NCI-H2171 (cell line): Measurements from ENCODE around the gene CDON.

Source experiments
- DNase-seq: peaks from one replicate; lab custom pipeline; 2025; lab: John Stamatoyannopoulos, UW

Gene CDON

DNA sequence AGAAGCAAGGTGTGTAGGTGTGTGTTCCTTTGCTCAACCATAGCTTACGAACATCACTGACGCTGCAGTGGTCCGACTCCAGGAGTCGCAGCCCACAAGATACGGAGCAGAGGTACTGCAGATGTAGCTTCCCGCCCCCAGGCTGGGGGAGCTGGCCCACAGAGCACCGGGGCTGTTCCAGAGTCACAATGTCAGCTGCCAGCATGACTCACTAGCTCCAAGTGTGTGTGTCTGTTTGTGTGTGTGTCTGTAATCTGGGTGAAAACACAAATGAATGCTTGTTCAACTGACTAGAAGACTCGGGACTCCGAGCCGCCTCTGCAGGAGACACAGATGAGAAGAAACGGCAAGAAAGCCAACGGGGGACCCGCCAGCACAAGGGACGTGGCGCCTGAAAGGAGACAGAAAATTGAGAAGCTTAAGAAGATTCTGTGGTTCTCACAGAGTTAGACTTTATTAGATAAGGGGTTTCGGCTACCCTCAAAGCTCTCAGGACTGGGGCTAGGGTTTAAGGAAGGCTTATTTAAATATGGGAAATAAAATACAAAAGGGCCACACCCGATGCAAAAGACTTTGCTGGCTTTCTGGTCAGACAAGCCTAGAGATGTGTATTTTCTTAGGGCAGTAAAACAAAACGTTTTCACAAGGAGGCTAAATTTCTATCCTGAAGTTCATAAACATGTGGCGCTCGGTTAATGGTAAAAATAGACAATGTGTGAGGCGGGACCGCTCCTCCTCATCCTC is 106.1 kb downstream of the CDON start:
- no peak for DNase-seq

DNA sequence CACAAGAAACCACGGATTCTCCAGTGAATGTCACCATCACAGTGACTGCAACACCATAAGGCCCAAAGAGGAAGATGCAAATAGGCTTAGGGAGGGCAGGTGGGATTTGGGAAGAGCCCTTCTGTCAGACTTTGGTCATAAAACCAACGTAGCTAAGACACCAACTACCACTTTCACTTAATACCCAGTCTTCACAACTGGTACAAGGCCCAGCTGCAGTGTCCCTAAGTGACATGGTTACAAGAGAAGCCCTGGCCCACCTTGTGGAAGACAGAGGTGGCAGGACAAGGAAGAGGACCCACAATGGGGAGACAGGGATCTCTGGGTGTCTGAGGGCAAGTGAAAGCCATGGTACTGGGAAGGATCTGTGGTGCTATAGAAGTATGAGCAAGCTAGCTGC is 106.8 kb downstream of the CDON start:
- DNase-seq: no peak

DNA sequence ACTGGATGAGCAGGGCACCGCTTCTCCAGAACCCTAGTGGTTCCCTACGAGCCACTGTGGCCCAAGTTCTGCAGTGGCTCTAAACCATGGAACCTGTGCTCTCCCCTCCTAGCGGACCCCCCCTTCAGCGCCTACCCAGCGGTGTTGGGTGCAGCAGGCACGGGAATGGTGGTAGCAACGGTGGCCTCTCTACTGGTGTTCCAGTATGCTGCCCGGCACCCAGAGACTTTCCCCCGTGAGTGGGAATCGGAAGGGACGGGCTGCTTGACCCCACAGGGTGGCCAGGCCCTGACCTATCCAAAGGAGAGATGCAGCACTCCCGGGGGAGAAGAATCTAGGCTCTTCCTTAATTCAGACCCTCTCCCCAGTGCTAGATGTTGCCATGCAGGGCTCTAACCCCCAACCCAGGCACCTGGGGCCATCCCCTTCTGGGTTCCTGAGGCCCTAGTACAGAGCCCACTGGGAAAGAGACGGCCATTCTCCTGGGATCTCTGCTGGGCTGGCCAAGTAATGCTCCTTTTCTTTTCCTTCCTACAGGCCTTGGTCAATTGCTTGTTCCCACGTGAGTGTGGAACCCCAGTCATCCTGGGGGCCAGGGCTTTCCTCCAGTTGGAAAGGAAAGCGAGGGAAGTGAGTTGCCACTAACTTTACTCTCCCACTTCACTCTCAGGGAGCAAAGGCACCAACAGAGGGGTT is 107.6 kb downstream of the CDON start:
- DNase-seq: no peak

GRCh38 chr11:125954123-125954944 is 108.3 kb downstream of the CDON start:
- DNase-seq: no peak

DNA sequence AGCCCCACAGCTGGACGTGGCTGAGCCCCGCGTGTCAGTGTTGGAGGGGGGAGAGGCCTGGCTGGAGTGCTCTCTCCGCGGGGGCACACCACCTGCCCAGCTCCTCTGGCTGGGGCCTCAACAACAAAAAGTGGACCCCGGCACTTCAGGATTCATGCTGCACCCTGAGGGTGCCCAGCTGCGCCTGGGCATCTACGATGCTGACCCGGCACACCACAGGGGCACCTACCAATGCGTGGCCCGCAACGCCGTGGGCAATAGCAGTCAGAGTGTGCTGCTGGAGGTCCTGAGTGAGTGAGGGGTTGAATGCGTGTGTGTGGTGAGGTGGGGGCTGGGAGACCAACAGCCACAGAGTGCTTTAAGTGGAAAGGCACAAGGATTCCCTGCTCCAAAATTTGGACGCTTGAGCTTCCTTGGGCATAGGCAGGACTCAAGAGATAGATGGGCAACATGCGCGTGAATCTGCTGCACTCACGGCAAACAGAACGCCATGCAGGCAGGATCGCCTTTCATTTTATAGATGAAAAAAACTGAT is 109.2 kb downstream of the CDON start:
- no peak for DNase-seq

- no peak for DNase-seq
Measured at GRCh38 chr11:125952973-125953372, 109.7 kb downstream of the CDON start.

DNA sequence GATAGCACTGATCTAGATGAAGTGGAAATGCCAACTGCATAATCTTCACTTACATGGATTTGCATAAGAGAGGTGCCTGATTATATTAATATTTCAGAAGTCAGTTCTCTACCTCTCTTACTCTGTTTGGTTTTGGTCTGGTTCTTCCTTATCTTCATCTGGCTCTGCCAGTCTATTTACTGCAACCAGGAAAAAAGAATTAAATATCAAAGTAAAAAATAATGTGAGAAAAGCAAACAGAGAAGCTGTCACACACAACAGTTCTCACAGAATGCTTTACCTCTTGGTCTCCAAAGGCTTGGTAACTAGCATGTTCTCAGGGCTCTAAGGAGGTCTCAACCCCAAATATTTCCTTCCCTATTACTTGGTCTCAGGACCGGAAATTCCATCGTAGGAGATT is 110.1 kb downstream of the CDON start:
- no peak for DNase-seq

DNA sequence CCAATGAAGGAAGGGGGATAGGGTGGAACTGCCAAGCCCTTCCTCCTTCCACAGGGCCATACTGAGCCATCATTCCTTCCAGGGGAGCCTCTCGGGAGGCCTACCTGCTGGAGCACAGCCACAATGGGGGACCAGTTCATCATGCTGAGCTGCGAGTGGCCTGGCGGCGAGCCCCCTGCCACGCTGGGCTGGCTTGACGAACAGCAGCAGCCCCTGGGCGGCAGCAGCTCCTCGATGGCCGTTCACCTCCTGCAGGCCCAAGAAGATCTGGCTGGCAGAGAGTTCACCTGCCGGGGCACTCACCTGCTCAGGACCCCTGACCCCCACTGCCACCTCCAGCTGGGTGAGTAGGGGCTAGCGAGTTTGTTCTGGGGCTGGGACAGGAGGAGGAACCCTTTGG is 110.9 kb downstream of the CDON start:
- no peak for DNase-seq

DNA sequence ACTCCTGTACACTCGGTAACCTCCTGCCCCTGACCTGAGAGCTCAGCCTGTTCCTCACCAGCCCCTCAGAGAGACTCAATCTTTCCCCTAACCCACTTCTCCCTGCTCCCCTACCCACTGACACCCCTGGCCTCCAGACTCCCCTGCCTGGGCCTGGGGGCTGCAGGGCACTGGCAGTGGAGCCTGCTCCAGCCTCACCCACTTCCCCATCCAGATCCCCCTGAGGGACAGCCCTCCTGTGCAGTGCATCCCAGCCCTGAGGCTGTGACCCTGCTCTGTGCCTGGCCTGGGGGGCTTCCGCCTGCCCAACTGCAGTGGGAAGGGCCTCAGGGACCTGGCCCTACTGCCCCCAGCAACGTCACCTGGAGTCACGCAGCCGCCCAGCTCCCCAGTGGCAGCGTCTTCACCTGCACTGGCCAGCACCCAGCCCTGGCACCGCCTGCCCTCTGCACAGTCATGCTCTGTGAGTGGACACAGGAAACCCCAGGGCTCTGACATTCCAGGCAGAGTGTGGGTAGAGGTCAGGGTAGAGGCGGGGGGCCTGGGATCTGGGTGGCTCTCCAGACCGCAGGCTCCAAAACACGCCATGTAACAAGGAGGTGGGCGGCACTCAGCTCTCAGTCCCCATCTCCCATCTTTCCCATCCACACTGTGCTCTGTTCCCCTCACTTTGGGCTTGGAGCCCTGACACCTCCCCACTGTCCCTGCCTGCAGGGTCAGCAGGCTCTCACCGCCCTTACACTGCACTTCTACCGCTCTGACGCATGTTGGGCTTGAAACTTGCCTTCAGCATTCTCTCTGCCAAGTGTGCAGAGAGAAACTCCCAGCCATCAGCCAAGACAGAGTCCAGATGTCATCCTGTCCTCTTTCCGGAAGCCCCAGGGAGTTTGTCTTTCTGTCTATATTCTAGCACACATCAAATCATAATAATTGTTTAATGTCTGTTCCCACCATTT is 111.7 kb downstream of the CDON start:
- no peak for DNase-seq

- DNase-seq: no peak
Measured at GRCh38 chr11:125950178-125950490, 112.5 kb downstream of the CDON start.

DNA sequence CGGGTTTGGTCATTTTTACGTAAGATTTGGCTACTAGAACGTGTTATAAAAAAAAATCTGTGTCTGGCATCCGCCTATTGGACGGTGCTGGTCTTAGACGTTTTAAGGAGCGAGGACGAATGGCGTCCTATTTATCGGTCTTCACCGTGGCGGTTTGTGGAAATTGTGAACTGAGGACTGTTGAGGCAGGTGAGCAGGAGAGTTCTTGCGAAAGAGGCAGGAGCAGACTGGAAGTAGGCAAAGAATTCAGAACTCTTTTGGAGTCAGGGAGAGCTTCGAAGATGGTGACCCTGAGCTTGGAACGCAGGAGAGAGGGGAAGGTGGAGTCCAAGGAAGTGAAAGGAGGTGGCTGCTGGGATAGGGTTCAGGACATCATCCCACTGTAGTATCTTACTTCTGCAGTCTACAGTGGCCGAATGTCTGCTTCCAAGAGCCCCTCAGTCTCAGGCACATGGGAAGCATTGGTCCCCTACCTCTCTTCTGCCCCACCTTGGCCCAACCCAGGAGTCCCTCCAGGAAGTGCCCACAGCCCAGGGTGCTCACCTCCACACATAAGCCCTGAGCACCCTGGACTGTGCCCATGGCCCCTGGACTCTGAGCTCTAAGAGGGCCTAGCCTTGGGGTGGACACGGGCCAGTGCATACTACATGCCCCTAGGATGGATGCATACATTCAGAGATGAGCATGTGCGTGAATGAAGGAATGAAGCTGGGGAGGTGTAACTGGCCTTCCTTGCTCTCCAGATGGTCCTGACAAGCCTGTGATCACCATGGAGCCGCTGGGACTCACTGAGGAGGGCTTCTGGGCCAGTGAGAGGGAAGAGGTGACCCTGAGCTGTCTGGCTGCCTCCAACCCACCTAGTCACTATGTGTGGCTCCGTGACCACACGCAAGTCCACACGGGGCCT is 113.1 kb downstream of the CDON start:
- DNase-seq: no peak

DNA sequence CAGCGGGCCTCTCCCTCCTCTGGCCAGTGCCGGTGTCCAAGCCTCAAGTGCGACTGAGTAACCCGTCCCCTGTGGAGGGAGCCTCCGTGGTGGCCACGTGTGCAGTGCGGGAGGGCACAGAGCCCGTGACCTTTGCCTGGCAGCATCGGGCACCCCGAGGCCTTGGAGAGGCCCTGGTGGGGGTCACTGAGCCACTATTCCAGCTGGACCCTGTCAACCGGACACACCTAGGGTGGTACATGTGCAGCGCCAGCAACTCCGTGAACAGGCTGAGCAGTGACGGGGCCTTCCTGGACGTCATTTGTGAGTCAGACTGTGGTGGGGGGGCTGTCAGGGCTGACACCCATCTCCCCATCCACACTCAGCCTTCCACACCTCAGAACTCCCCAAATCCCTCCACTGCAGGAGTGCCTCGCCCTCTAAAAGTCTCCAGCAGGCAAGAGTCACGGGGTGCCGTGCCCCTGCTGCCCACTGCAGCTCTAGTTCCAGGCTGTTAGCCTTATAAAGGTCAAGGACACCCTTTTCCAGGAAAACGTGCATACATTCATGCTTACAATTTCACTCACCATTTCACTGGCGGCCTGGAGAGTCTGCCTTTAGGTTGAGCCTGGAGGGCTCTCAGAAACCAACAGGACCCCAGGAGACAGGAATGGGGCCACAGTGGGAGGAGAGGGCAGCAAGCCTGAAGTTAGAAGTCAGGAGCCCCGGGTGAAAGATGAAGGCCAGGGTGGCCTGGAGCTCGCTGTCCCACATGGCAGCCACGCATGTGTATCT is 114.2 kb downstream of the CDON start:
- DNase-seq: no peak

- no peak for DNase-seq
Measured at GRCh38 chr11:125947419-125948277, 115.0 kb downstream of the CDON start.

DNA sequence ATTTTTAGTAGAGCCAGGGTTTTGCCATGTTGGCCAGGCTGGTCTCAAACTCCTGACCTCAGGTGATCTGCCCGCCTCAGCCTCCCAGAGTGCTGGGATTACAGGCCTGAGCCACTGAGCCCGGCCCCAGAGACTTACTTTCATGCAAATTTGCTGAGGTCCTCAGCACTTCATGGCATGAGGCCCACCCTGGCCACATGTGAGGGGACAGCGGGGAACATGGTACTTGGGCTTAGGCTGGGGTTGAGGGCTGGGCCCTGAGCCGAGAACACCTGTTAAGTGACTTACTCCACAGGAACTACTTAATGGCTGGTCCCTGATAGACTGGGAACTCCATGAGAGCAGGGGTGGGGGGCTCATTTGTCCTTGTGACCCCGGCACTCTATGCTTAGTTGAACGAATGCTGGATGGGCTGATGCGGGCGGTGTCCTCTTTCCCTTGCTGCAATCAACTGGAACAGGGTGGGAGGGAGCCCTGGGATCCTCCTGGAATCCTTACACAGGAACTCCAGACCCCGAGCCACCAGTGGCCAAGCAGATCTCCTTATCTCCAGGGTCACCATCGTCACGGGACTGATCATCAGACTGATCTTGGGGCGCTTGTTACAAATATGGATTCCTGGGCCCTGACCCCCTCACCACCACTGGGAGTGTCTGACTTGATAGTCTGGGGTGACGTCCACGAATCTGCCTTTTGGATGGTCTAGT is 115.8 kb downstream of the CDON start:
- DNase-seq: no peak

- no peak for DNase-seq
Measured at GRCh38 chr11:125945797-125946520, 116.7 kb downstream of the CDON start, which contains the start of gene VSIG10L2. VSIG10L2 (plus strand) TSS chr11:125946044; CDS start chr11:125946056, 12 bp downstream.

GRCh38 chr11:125945011-125945796 is 117.5 kb downstream of the CDON start:
- DNase-seq: no peak
